ENCODE results near the gene EVA1C.

The EVA1C gene

GRCh38 chr21:32532636-32533035 is 120.1 kb downstream of the EVA1C start:
- TF ChIP-seq CREB1 (IDR thresholded peaks at IDR 0.05; ENCODE audit: low read depth) = no peak
- TF ChIP-seq TEAD4 (IDR thresholded peaks at IDR 0.05) = no peak
- TF ChIP-seq RAD21 (IDR thresholded peaks at IDR 0.05; ENCODE audit: low read depth) = no peak
- no peak for TF ChIP-seq TAF1 (IDR thresholded peaks at IDR 0.05; ENCODE audit: low read depth)
- TF ChIP-seq NFIC (IDR thresholded peaks at IDR 0.05) = no peak
- no peak for TF ChIP-seq ZBTB7A (IDR thresholded peaks at IDR 0.05; ENCODE audit: low read depth)
- no peak for TF ChIP-seq USF1 (IDR thresholded peaks at IDR 0.05)
- TF ChIP-seq CEBPB (IDR thresholded peaks at IDR 0.05) = no peak
- TF ChIP-seq FOXM1 (IDR thresholded peaks at IDR 0.05; ENCODE audit: borderline replicate concordance, low read depth) = no peak
- TF ChIP-seq YY1 (IDR thresholded peaks at IDR 0.05; ENCODE audit: low read depth) = no peak
- TF ChIP-seq MAX (IDR thresholded peaks at IDR 0.05) = no peak
- no peak for TF ChIP-seq REST (IDR thresholded peaks at IDR 0.05; ENCODE audit: low read depth)
- TF ChIP-seq EP300 (IDR thresholded peaks at IDR 0.05; ENCODE audit: borderline replicate concordance) = no peak

- TF ChIP-seq TAF1 (IDR thresholded peaks at IDR 0.05; ENCODE audit: low read depth) (no peak), REST (IDR thresholded peaks at IDR 0.05; ENCODE audit: low read depth) (no peak), USF1 (IDR thresholded peaks at IDR 0.05) (no peak), CEBPB (IDR thresholded peaks at IDR 0.05) (no peak)
Observed at GRCh38 chr21:32533053-32533452, 120.5 kb downstream of the EVA1C start.

- no peak for TF ChIP-seq NFIC (IDR thresholded peaks at IDR 0.05)
- TF ChIP-seq ZBTB7A (IDR thresholded peaks at IDR 0.05; ENCODE audit: low read depth) = no peak
- no peak for TF ChIP-seq CEBPB (IDR thresholded peaks at IDR 0.05)
- TF ChIP-seq TCF12 (IDR thresholded peaks at IDR 0.05; ENCODE audit: low read depth) = no peak
- no peak for TF ChIP-seq FOXM1 (IDR thresholded peaks at IDR 0.05; ENCODE audit: borderline replicate concordance, low read depth)
- no peak for TF ChIP-seq YY1 (IDR thresholded peaks at IDR 0.05; ENCODE audit: low read depth)
- no peak for TF ChIP-seq RAD21 (IDR thresholded peaks at IDR 0.05; ENCODE audit: low read depth)
- no peak for TF ChIP-seq EP300 (IDR thresholded peaks at IDR 0.05; ENCODE audit: borderline replicate concordance)
Observed at GRCh38 chr21:32533611-32534010, 121.1 kb downstream of the EVA1C start.

GRCh38 chr21:32534113-32534512 is 121.6 kb downstream of the EVA1C start:
- TF ChIP-seq EP300 (IDR thresholded peaks at IDR 0.05; ENCODE audit: borderline replicate concordance) (no peak), TEAD4 (IDR thresholded peaks at IDR 0.05) (no peak), ZBTB7A (IDR thresholded peaks at IDR 0.05; ENCODE audit: low read depth) (no peak), FOXM1 (IDR thresholded peaks at IDR 0.05; ENCODE audit: borderline replicate concordance, low read depth) (no peak), NFIC (IDR thresholded peaks at IDR 0.05) (no peak), USF1 (IDR thresholded peaks at IDR 0.05) (no peak), MAX (IDR thresholded peaks at IDR 0.05) (no peak), TCF12 (IDR thresholded peaks at IDR 0.05; ENCODE audit: low read depth) (no peak)

- no peak for TF ChIP-seq CREB1 (IDR thresholded peaks at IDR 0.05; ENCODE audit: low read depth)
- TF ChIP-seq TAF1 (IDR thresholded peaks at IDR 0.05; ENCODE audit: low read depth) = no peak
- no peak for TF ChIP-seq NFIC (IDR thresholded peaks at IDR 0.05)
- TF ChIP-seq MAX (IDR thresholded peaks at IDR 0.05) = no peak
- no peak for TF ChIP-seq CEBPB (IDR thresholded peaks at IDR 0.05)
- TF ChIP-seq REST (IDR thresholded peaks at IDR 0.05; ENCODE audit: low read depth) = no peak
- TF ChIP-seq YY1 (IDR thresholded peaks at IDR 0.05; ENCODE audit: low read depth) = no peak
- no peak for TF ChIP-seq EGR1 (IDR thresholded peaks at IDR 0.05)
- TF ChIP-seq RAD21 (IDR thresholded peaks at IDR 0.05; ENCODE audit: low read depth) = no peak
- TF ChIP-seq ZBTB7A (IDR thresholded peaks at IDR 0.05; ENCODE audit: low read depth) = no peak
- no peak for TF ChIP-seq TCF12 (IDR thresholded peaks at IDR 0.05; ENCODE audit: low read depth)
- TF ChIP-seq EP300 (IDR thresholded peaks at IDR 0.05; ENCODE audit: borderline replicate concordance) = no peak
Observed at GRCh38 chr21:32535612-32536011, 123.1 kb downstream of the EVA1C start.
